NOMO-1 treated with DMSO at 0.1 percent for 48 hours (cell line): ENCODE results near the gene MATN4.

Experiments
- DNase-seq: peaks from one replicate; lab custom pipeline; 2025; ENCODE audit not compliant: unreplicated experiment; lab: John Stamatoyannopoulos, UW

The MATN4 gene

DNA sequence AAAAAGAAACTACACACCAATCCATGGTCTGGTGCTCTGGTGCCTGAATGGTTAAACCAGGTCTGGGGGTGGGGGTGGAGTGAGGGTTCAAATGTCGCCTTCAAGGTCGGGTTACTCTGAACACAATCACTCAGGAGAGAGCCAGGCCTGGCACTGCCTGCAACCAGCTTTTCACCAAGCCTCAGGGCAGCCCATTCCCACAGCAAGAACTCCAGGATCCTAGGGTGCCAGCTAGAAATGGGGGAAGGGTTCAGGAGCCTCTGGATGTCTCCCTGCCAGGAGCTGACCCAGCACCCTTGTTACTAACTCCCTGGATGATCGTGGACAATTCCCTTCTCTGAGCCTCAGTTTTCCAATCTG is 33.5 kb upstream of the MATN4 start:
- DNase-seq: no peak

DNA sequence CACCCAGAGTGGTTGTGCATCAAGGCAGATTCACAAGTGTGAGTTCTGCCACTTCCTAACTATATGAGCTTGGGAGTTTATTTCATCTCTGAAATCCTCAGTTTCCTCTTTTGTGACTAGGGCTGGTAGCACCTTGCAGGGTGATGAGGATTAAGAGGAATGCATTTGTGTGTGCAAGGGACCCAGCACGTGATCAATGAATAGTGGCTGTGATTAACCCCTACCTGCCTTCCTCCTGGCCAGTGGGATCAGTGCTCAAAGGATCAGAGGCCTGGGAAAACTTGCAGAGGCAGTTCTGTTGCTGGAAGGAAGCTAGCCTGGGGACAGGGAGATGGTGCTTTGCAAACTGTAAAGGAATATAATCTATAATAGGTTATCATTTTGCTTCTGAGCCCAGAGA is 32.9 kb upstream of the MATN4 start:
- DNase-seq: no peak

DNA sequence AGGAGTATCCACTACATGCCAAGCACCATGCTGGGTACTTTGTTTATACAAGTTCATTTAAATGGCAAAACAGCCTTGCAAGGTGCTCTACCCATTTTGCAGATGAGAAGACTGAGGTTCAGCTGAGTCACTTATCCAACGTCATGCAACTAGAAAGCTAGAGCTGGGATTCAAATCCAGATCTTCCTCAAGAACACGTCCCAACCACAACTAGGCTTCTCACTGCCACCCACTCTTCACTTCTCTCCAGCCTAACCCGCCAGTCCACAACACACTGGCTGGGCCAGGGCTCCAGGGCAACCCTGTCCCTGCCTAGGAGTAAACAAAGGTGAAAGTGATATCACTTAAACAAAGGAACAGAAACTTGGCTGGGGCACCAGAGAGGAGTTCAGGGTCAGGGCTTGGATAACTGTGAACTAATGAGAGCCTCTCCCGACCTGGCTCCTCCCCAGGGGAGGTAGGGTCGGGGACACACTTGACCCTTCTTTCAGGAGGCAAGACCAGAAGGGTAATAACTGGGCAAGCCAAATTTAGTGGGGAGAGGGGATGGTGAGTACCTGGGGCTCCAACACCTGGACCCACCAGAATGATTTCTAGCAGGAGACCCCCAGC is 32.2 kb upstream of the MATN4 start:
- DNase-seq: no peak

DNA sequence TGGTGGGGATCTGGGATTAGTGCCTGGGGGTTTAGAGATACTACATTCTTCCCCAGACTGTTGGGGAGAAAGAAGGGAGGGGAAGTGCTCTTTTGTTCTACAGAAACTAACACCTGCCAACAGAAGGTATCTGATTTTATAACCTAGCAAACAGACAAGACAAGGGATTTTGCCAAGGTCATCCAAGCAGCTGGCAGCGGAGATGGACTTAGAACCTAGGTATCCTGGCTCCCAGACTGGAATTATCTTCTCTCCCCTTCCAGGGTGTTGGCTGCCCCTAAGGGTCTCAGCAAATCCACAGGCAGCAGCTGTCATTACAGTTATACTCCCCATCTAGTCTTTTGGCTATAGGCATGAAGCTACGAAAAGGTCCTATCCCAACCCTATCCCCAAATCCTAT is 31.7 kb upstream of the MATN4 start:
- DNase-seq: no peak

DNA sequence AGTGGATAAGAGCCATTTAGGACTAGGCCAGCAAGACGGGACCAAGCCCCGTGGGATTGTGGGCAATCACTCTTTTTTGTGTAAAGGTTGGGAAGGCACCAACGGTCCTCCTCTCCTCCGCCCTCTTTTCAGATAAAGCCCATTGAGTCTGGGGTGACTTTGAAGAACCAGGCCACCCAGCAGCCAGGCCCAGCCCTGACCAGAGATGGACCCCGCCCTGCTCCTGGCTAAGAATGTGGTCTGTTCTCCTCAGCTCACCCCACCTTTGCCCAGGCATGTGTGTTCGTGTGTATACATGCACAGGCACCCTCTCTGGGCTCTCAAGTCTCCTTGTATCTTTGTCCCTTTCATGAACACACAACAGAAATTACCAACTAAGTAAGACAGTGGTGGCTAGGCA is 31.0 kb upstream of the MATN4 start:
- no peak for DNase-seq

DNA sequence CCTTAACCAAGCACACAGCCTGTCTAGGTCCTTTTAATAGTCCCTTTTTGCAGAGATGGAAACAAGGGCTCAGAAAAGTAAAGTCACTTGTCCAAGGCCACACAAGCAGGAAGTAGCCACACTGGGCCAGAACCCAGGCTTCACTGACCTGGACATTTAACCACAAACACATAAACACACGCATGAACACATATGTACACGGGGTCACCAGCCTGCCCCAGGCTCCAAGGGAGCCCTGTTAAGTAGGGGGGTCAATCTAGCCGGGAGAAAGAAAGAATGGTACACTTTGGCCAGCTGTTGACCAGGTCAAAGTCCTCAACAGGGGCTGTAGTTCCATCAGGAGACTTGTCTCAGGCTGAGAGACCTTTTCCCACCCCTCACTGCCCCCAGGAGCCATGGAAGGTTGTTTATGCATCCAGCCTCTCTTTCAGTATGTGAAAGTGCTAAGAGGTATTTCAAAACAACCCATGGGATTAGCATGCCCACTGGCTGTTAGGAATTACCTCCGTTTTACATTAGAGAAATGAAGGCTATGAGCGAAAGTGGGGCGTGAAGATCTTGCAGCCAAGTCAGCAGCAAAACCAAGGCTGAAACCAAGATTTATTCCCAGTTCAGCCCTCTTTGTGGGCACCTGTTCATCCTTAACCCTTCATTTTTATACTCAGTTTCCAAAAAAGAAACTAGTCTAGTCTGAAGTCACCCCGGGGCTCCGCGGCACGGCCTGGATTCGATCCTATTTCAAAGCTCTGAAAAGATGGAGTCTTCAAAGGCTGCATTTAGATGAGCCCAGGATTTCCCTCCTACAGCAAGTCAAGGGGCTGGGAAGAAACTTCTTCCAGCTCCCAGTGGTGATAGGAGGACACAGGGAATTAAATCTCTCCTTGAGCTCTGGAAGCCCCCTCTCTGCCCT is 30.3 kb upstream of the MATN4 start:
- DNase-seq: no peak

DNA sequence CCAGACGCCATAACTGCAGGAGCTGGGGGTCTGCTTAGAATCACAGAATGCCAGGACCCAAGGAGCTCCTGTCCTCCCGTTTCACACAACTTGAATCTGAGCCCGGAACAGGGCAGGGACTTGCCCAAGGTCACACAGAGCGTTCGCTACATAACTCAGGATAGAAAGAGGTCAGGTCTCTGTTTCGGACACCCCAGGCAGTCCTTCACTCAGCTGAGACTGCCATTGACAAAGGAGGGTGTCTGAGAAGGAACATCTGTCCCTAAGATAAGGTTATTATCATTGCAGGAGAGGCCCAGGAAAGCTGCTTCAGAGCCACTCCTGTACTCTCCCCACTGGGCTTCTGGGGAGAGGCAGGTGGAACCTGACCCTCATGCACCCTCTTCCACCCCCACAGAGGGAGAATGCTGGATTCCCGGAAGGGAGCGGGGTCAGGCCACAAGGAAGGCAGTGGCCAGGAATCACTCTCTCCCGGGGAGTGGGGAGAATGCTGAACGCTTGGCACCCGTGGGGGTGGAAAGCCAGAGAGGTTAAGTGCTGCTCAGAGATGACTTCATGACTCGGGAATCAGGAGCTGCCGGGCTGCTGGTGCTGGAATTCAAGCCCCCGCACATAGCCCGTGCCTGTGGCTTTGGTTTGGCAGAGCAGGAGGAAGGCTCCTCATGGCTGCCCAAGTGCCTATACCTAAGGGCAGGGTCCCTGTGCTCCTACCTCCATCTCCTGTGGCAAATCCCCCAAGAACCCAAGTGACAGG is 29.4 kb upstream of the MATN4 start:
- DNase-seq: no peak

DNA sequence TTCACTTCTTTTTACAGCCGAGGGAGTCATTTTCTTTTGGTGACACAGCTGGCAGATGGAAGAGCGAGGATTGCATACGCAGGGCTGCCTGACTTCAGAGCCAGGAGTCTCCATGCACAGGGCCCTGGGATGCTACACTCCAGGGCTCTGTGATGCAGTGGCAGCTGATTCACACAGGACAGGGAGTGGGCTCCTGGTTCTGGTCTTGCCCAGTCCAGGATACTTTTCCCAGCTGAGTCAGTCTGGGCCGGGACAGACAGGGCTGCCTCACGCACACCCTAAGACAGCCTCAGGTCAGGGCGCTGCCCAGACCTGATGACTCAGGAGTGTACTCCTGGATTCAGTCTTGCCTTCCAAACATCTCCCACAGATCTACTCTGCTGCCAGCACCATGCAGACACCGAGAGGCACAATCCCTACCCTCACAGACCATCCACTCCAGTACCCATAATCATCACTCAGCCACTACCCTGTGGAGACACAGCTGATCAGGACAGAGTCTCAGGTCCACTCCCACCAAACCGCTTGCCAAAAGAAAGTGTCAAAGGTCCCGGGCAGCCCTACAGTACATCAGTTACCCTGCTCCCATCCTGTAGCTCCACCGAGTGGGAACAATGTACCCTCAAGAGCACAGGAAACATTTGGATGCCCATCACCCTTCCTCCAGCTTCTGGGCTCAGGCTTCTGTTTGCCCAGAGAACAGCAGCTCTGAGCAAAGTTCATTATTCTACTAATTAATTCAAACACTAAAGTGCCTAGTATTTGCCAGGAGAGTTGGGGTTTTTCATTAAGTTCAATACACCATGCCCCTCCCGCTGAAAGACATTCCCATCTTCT is 28.6 kb upstream of the MATN4 start:
- no peak for DNase-seq

DNA sequence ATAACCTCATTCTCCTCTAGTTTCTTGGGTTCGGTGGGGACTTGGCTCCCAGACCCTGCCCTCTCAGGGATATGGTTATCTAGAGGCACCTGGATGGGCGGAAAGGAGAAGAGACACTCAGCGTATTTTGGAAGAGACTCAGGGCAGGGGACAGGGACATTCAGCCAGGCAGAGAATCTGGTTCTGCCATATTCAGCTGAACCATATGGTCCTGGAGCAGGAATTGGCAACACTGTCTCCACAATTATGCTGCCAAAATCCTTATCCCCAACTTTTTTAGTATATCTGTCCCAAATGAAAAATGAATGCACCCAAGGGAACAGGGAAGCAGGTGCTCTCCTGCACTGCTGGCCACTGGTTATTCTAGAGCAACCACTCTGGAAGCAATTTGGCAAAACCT is 22.4 kb upstream of the MATN4 start:
- no peak for DNase-seq

DNA sequence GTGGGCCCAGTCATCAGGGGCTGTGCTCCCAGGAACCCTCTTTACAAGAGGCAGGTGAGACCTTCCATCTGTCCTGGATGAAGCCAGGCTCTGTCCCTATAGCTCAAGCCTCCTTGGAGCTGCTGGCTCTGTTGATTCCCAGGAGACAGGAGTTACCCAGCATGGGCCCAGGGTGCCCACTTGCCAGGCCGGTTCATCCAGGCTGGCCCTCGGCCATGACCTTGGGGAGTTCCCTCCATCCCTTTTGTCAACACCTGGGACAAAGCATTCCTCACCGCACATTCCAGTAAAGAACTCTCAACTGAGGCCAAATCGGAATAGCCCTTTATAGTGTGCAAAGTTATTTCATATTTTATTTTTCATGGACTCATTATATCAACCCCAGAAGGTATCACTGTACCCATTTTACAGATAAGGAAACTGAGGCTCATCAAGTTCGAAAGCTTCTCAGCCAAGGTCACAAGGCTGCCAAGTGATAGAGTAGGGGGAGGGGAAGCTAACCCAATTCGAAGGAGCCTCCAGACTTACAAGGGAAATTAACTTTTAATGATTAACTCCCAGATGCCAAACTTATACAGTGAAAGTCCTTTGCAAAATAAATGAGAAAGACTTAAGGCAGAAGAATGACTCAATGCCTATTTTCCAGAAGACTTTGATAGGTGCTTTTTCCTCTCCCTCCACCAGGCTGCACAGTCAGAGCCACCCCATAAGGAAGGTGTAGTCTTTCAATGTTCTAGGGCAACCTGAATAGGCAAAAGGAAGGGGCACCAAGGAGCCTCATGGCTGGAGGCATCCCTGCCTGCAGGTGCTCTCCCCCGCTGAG is 21.6 kb upstream of the MATN4 start:
- DNase-seq: no peak

DNA sequence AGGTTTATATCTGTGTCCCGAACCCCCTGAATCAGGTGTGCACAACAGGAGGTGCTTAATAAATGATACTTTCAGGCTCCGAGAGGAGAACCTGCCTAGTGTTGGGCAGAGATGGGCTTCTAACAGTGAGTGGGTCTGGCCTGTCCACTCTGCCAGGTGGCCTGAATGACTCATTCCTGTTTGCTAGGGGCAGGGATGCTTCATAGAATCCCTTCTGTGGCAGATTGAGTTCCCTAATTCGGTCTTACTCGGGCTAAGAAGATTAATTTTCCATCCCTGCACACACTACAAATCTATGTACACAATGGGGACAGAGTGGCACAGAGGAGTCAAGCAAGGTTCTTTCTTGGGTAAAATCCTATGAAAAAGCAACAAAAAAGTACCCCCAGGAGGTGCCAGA is 20.4 kb upstream of the MATN4 start:
- DNase-seq: no peak

DNA sequence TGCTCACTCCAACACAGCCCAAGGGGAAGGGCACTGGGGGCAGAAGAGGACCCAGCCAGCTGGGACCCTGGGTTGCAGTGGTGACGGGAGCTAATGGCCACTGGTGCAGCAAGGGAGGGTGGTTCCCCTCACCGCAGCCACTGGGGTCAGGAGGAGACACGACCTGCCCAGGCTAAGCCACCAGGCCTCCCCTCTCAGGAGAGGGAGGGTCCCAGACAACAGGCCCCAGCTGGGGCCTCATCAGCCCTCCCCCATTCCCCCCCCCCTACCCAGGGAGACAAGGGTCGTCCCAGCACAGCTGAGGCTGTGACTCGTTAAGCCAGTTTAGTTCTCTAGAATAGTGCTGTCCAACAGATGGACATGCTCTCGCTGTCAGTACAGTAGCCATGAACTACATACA is 17.3 kb upstream of the MATN4 start:
- no peak for DNase-seq

DNA sequence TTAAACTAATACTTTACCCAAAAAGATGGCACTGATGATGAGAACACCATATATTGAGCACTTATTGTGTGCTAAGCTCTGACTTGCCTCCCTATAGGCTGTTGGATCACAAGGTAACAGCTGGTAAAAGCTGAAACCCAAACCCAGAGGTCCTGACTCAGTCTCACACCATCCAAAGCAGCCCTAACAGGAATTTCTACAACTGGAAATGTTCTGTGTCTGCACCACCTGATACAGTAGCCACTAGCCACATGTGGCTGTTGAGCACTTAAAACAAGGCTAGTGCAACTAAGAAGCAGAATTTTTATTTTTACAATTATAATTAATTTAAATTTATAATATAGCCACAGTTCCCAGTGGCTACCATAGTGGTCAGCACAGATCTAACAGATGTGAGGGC is 15.6 kb upstream of the MATN4 start:
- no peak for DNase-seq

DNA sequence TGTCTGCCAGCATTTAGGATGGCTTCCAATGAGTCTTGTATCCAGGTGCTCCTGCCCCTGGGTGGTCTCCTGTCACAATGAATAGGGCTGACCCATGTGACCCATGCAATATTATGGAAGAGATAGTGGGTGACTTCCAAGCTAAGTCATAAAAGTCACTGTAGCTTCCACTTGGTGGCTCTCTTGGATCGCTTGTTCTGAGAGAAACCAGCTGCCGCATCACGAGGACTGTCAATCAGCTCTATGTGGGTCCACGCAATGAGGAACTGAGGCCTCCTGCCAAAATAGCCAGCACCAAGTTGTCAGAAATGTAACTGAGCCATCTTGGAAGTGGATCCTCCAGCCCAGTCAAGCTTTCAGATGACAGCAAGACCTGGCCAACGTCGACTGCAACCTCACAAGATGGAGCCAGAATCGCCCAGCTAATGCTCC is 14.9 kb upstream of the MATN4 start:
- DNase-seq: peak; percentile 89

DNA sequence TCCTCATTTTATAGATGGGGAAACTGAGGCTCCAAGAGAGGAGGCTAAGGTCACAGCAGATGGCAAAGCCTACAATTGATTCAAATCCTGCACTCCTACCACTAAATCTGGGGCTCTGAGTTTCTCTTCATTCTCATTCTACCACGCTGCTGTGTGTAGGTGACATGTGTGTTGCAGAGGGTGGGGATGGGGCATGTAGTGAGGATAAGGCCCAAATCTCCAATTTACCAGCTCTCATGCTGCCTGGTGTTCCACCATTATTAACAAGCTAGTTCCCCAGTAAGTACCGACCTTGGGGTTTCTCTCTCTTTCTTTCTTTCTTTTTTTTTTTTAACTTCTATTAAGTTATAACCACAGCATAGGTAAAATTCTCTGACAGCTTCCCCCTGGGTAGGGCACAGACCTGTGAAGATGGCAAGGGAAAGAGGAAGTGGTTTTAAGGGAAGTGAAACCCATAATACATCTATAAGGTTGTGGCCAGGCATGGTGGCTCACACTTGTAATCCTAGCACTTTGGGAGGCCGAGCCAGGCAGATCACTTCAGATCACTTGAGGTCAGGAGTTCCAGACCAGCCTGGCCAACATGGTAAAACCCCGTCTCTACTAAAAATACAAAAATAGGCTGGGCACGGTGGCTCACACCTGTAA is 13.0 kb upstream of the MATN4 start:
- peak; percentile 93 for DNase-seq

DNA sequence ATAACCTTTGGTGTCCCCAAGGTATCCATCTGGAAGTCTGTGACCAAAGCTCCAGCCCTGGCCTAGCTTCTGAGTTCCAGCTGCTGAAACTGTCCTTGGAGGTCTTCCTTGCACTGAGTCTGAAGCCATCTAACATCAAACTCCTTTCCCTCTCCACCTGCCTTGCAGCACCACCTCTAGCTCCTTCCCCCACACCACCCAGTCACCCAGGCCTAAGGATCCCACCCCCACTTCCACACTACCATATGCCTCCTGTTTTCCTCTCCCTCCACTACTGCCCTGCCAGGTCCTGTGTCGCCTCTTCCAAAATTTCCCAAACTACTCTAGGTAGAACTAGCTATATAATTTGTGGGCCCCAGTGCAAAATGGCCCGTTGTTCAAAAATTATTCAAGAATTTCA is 10.8 kb upstream of the MATN4 start:
- no peak for DNase-seq

DNA sequence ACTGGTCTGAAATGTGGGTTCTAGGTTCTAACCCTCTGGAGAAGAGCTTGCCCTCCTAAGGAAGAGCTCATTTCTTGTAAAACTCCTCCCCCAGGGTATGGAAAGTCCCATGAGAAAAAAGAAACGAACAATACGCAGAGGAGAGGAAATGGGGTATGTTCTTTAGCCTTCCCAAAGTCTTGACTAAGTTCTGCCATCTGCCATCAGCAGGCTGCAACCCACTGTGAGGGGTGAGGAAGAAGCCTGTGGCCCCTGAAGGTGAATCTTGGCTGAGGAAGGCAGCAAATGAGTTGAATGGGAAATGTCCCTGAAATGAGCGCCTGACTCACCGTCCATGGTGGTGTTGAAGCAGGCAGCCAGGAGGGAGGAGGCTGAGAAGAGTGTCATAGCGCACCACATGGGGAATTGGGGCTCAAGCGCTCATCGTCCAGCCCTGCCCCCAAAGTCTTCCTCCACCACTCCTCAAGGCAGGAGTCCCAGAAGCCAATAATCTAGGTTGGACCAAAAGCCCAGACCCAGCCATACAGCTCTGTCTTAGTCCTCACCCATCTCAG is 10.4 kb upstream of the MATN4 start:
- no peak for DNase-seq

DNA sequence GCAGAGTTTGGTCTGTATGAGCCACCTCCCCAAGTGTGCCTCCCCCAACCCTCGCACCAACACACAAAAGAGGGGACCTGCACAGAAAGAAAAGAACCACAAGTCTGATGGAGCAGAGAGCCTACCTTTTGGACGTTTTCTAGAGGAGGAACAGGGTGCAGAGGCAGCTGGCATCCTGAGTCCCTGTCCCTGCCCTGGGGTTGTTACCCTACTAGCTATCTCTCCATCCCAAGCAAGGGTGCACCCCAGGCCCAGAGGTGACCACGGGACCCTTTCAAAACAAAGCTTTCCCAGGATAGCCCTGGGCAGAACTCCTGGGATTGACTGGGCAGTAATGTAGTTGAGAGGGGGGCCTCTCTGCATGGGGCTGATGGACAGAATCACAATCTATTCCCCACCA is 9.7 kb upstream of the MATN4 start:
- no peak for DNase-seq
